GM21526 (cell line): ENCODE data around the gene KNCN.

ENCODE experiments used
- ATAC-seq: cut with Tn5 transposase; IDR thresholded peaks from one replicate; pipeline ENCODE4 v1.9.1; 2021; ENCODE audit warnings: moderate library complexity; ENCODE audit not compliant: unreplicated experiment, low FRiP score

Gene KNCN

DNA sequence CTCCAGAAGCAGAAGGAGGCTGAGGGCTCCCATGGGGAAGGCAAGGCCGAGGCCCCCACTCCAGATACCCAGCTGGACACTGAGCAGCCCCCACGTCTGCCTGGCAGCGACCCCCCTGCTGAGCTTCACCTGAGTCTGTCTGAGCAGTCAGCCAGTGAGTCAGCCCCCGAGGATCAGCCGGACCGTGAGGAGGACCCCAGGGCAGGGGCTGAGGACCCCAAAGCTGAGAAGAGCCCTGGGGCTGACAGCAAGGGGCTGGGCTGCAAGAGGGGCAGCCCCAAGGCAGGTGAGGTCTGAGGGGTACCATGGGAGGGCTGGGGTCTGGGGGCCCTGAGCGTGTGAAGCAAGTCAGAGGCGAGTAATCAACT lies 40.5 kb downstream of the KNCN start:
- no peak for ATAC-seq

DNA sequence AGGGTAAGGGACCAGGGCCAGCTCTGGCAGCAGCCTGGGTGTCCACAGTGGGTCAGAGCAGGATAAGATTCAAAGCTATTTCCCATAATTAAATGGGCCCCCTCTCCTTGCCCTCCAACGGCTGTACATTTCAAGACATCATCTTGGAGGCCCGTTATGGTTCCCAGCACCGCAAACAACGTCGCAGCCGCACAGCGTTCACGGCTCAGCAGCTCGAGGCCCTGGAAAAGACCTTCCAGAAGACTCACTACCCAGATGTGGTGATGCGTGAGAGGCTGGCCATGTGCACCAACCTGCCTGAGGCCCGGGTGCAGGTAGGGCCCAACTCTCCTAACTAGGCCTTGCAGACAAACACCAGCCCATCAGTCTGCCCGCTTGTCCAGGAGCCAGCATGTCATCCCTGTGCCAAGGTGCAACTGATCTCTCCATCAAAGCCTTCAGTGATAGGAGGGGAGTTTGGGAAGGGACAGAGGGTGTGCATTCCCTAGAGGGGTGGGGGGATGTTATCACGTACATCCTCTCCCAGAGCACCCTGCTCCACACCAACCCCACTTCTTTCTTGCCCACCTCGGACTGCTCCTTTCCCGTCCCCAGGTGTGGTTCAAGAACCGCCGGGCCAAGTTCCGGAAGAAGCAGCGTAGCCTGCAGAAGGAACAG lies 41.0 kb downstream of the KNCN start:
- no peak for ATAC-seq

DNA sequence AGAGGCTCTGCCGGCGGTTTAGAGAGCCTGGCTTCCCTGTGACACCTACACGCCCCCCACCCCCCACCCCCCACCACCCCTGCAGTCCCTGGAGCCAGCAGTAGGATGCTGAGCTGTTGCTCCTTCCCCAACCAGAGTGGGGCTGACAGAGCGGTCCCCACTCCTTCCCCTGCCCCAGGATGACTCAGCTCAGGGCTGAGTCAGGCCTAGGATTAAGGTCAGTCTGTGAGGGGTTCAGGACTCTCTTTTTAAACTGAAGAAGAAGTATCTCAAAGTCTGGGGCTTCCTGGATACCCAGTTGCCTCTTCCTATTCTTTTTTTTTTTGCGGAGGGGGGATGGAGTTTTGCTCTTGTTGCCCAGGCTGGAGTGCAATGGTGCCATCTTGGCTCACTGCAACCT lies 42.7 kb downstream of the KNCN start:
- no peak for ATAC-seq

DNA sequence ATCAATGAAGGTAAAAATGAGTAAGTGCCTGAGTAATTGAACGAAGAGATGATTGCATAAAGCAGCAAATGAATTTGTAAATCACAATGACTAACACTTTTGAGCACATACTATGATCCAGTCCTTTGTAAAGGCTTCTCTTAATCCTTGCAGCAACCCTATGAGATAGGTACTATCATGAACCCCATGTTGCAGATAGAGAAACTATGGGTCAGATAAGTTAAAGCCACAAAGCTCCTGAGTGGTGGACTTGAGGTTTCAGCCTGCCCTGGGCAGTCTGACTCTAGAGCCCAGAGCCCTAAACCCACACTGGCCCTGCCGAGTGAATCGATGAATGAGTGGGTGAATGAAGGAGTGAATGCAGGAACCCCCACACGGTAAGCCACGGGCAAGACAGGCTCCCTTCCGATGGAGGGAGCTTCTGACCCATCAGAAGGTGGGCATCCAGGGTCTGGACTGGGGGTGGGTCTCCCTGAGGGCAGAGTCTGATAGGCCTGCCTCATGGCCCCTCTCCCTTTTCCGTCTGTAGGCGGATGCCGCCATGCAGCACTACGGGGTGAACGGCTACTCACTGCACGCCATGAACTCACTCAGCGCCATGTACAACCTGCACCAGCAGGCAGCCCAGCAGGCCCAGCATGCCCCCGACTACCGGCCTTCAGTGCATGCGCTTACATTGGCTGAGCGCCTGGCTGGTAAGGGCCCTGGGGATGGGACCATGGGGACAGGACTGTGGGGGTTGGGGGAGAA lies 44.8 kb downstream of the KNCN start:
- ATAC-seq = no peak

DNA sequence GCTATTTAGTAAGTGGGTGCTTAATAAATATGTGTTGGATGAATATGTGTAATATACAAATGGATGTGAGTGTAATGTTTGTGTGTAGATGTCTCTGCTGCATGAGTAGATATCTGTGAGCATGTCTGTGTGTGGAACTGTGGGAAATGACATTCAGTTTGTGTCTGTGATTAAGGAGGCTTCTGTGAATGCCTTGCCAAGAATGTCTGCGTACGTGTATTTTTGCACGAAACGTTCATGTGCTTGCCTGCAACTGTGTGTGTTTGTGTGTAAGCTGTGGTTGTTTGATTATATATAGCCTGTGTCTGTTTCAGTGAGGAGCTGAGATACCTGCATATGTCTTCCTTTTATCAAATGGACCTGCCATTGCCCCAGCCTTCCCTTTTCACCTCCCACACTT lies 48.0 kb downstream of the KNCN start:
- no peak for ATAC-seq

DNA sequence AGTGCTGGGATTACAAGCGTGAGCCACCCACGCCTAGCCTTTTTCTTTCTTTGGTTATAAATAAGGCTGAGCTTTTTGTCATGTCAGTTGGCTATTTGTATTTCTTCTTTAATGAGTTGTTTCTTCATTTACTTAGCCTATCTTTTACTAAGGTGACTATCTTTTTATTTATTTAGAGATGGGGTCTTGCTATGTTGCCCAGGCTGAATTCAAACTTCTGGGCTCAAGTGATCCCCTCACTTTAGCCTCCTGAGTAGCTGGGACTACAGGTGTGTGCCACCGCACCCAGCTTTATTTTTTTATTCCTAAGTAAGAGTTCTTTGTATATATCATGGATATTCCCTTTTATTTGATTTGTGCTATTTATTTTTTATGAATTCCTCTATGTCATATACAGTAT lies 49.9 kb downstream of the KNCN start:
- no peak for ATAC-seq

DNA sequence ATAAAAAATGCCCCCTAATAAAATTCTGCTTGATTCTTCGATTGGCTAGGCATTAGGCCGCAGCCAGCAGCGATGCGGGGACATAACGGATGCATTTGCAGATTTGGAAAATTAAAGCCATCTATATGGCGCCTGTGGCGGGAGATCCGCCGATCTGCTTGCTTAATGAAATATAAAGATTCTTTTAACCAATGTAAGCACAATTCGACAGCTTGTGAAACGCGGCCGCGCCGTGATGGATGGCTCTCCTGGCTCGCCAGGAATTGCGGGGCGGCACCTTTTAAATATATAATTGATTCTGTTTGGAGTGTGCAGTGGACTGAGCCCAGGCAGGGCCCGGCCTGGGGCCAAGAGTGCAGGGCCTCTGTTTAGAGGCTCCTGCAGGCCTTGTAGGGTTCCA lies 53.8 kb downstream of the KNCN start:
- ATAC-seq = no peak

DNA sequence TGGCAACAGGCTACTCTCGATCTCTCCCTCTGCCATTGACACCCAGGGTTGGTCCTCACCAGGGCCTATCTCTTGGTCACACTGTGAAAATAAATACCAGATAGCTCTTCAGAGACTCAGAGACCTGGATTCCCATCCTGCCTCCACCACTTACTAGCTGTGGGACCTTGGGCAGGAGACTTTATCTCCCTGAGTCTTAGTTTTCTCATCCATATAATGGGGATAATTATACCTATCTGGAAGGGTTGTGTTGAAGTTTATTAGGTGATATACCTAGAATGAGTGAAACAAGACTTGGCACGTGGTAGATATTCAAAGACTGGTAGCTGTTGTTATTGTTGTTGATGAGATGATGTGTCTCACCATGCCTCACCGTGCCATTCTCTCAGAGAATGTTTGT lies 54.4 kb downstream of the KNCN start:
- no peak for ATAC-seq

DNA sequence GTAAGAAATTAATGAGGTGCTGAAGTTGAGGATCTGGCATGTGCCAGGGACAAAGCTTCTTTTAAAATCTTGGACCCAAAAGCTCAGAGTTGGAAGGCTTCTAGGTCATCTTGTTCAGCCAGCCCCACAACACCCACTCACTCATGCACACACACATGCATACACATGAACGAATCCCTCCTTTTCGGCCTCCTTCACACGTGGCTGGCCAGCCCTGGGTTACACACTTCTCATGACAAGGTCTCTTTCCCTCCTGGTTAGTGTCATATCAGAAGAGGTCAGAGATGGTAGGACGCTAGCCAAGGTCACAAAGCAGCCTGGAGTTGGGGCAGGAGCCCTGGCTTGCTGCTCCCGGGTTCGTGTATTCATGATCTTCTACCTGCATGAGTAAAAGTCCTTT lies 54.9 kb downstream of the KNCN start:
- no peak for ATAC-seq

DNA sequence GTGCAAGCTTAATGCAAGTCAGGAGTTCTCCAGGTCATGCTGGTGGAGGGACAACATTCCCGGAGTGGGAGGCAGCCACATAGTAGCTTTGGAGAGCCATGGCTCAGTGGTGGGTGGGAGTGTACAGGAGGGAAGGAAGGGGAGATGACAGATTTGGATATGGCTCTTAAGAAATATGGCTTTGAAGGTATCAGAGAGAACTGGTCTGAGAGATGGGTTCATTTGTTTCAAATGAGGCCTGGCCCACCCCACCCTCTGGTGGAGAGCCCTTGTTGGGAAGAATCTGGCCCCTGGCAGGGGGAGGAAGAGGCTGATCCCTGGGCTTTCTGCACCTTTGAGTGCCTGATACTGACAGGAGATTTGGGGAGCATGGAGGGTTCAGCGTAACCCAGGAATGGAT lies 55.7 kb downstream of the KNCN start:
- ATAC-seq = no peak
